Vagina (tissue), 2 donors: ENCODE results near the gene MVD. TPM values are rescaled to one million over a fixed set of nuclear protein-coding genes. Genes with fewer than 3 reads are reported as not detected.

ENCODE experiments used
- DNase-seq, 2 donors: peaks; one replicate each; pipeline ENCODE4 v3.0.0-alpha.2; 2017; ENCODE audit errors: extremely low spot score in 2 of 2
- H3K27ac ChIP-seq: fragments of 200-600 bp; sonication (generic); one replicate; pipeline ENCODE4 v1.5.1; 2019
- H3K27me3 ChIP-seq: fragments of 200-600 bp; sonication (generic); one replicate; pipeline ENCODE4 v1.5.1; 2019
- H3K36me3 ChIP-seq, 2 donors: fragments of 200-600 bp; sonication (generic); one replicate each; pipeline ENCODE4 v1.5.1; 2017 to 2019
- H3K4me1 ChIP-seq: fragments of 200-600 bp; sonication (generic); one replicate; pipeline ENCODE4 v1.5.1; 2019
- H3K4me3 ChIP-seq, 2 donors: fragments of 200-600 bp; sonication (generic); 1 replicate in 1 of 2; 2 replicates in 1 of 2; pipeline ENCODE4 v1.5.1; 2016 to 2019
- H3K9me3 ChIP-seq: fragments of 200-600 bp; sonication (generic); one replicate; pipeline ENCODE4 v1.5.1; 2019
- CTCF ChIP-seq, 3 experiments: fragments of 450-650 bp in 2 of 3; fragments of 200-600 bp in 1 of 3; sonication (generic) in 1 of 3; IDR thresholded peaks; one replicate each; pipeline ENCODE4 v1.5.1; 2017 to 2019; ENCODE audit warnings: antibody characterized with exemption in 3 of 3, mild to moderate bottlenecking in 2 of 3, moderate library complexity in 2 of 3
- POLR2A ChIP-seq, 2 donors: fragments of 450-650 bp; IDR thresholded peaks; one replicate each; pipeline ENCODE4 v1.6.1; 2017; ENCODE audit warnings: antibody characterized with exemption in 2 of 2, mild to moderate bottlenecking in 2 of 2, moderate library complexity in 2 of 2
- POLR2AphosphoS5 ChIP-seq, 2 donors: sonication (generic); formaldehyde crosslinking; IDR thresholded peaks; one replicate each; pipeline ENCODE4 v1.9.0; 2017; ENCODE audit warnings: antibody characterized with exemption in 2 of 2, mild to moderate bottlenecking in 2 of 2, low read depth in 1 of 2; ENCODE audit not compliant: insufficient read depth in 1 of 2
- intact Hi-C: fragments of 100-400 bp; cut with DNase I; formaldehyde crosslinking; loops from one replicate; pipeline ENCODE4 v1.15.1; 2023
- total RNA-seq: library from RNA; depleted of rRNA; stranded (reverse); fragments of >200 nt; gene quantifications from one replicate; pipeline ENCODE4 v1.2.3, GENCODE V29; 2016

The MVD gene
- total RNA-seq, 1 donor from 2014 or later, result 33.1 TPM

DNA sequence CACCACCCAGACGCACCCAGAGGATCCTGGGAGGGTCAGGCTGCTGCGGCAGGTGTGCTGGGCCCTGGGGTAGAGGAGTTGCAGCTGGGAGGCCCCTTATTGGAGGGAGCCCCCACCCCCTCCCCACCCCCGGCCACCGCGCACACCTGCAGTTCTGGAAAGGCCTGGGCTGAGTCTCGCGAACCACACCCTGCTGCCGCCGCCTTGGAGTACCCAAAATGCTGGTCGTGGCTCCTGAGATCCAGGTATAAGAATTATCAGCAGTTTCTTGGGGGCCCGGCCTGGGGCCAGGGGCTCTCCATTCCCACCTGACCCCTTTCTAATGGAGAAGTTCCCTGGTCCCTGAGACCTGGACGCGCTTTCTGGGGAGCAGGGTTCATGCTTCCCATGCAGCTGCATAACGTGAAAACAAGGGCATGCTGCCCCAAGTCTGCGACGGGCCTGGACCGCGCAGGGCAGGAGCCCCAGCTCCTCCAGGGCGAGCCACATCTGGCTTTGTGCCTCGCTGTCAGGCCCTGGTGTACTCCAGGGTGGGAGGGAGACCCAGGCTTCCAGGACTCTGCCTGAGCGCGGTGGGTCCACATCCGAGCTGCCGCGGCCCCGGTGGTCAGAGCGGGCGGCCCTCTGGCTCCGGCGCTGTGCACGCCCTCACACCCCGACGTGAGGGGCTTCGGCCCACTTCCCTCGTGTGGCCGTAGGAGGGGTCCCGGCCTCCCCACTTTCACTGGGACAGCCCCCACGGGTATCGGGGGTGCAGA is 30.7 kb upstream of the MVD start:
- DNase-seq, result no peak
- intact Hi-C loops, result no loop called here
- Histone ChIP-seq H3K4me3 (no peak overlapping the region), H3K27ac (no peak overlapping the region), H3K4me1 (no peaks in the 10 kb centered on the region), H3K9me3 (no peaks in the 10 kb centered on the region), H3K27me3 (no peaks in the 10 kb centered on the region), H3K36me3 (peaks cover 0 to 19% of the 10 kb centered on the region in 2 donors)
- no peak for TF ChIP-seq CTCF (IDR thresholded peaks at IDR 0.05)
- no peak for TF ChIP-seq POLR2AphosphoS5 (IDR thresholded peaks at IDR 0.05; ENCODE audit: insufficient read depth in 1 of 2, low read depth in 1 of 2)
- no peak for TF ChIP-seq POLR2A (IDR thresholded peaks at IDR 0.05)

DNA sequence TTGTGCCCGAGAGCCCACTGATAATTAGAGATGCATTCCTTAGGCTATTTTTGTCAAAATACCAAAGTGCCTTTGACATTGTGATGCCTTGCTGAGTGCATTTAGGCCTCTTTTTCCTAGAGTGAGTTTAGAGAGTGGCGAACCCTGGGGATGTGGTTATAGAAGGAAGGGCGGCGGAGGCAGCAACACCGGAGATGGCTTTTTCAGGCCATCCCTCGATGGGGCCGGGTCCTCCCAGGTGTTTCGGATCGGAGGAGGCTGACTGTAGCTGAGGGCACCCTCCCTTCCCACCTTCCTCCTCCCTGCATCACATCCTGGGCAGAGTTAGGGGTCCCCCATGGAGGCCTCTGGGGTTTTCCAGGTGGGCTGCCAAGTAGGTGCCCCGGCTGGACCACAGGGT is 30.0 kb upstream of the MVD start:
- TF ChIP-seq CTCF (IDR thresholded peaks at IDR 0.05), result no peak
- Histone ChIP-seq H3K27ac (no peak overlapping the region), H3K9me3 (no peaks in the 10 kb centered on the region), H3K36me3 (peaks cover 0 to 13% of the 10 kb centered on the region in 2 donors), H3K4me1 (no peaks in the 10 kb centered on the region), H3K27me3 (no peaks in the 10 kb centered on the region), H3K4me3 (no peak overlapping the region)
- no peak for DNase-seq
- intact Hi-C loops, result no loop called here

- Histone ChIP-seq H3K27me3 (no peaks in the 10 kb centered on the region), H3K4me3 (no peak overlapping the region), H3K36me3 (peaks cover 0 to 5% of the 10 kb centered on the region in 2 donors), H3K27ac (no peak overlapping the region), H3K4me1 (peaks cover under 1% of the 10 kb centered on the region), H3K9me3 (no peaks in the 10 kb centered on the region)
- no peak for DNase-seq
- no peak for TF ChIP-seq POLR2AphosphoS5 (IDR thresholded peaks at IDR 0.05; ENCODE audit: insufficient read depth in 1 of 2, low read depth in 1 of 2)
- TF ChIP-seq CTCF (IDR thresholded peaks at IDR 0.05), result no peak
- no peak for TF ChIP-seq POLR2A (IDR thresholded peaks at IDR 0.05)
- intact Hi-C loops, result no loop called here
Measured at GRCh38 chr16:88691924-88692560, 29.2 kb upstream of the MVD start.

GRCh38 chr16:88691129-88691813 is 28.4 kb upstream of the MVD start:
- Histone ChIP-seq H3K27ac (no peak overlapping the region), H3K9me3 (no peaks in the 10 kb centered on the region), H3K36me3 (no peaks in the 10 kb centered on the region), H3K27me3 (no peaks in the 10 kb centered on the region), H3K4me1 (peaks cover 8% of the 10 kb centered on the region), H3K4me3 (no peak overlapping the region)
- TF ChIP-seq POLR2AphosphoS5 (IDR thresholded peaks at IDR 0.05; ENCODE audit: insufficient read depth in 1 of 2, low read depth in 1 of 2), result no peak
- no peak for TF ChIP-seq POLR2A (IDR thresholded peaks at IDR 0.05)
- no peak for TF ChIP-seq CTCF (IDR thresholded peaks at IDR 0.05)
- intact Hi-C loops, result no loop called here
- no peak for DNase-seq
